Heart left ventricle (tissue), 16 donors: Measurements from ENCODE around the gene GPX4. TPM values are rescaled to one million over a fixed set of nuclear protein-coding genes. Genes with fewer than 3 reads are reported as not detected.

Experiments used
- ATAC-seq, 4 donors: fragments of 200-7000 bp; cut with Tn5 transposase; one replicate each; pipeline ENCODE4 v1.9.1; 2020 to 2022; ENCODE audit warnings: moderate library complexity in 4 of 4, mild to moderate bottlenecking in 3 of 4, moderate number of reproducible peaks in 1 of 4
- DNase-seq, 5 donors: peaks; one replicate each; pipeline ENCODE4 v3.0.0-alpha.2; 2020
- H3K27ac ChIP-seq, 12 donors: fragments of 200-600 bp; sonication (generic) in 4 of 12; one replicate each; pipeline versions ENCODE4 v1.5.0 to v1.8.0; 2016 to 2022; ENCODE audit warnings: mild to moderate bottlenecking in 2 of 12
- H3K27me3 ChIP-seq, 9 donors: fragments of 200-600 bp; sonication (generic) in 2 of 9; one replicate each; pipeline versions ENCODE4 v1.5.1 to v1.8.0; 2016 to 2022; ENCODE audit warnings: mild to moderate bottlenecking in 3 of 9
- H3K36me3 ChIP-seq, 9 donors: fragments of 200-600 bp; sonication (generic) in 2 of 9; one replicate each; pipeline versions ENCODE4 v1.5.0 to v1.8.0; 2018 to 2022; ENCODE audit warnings: mild to moderate bottlenecking in 2 of 9
- H3K4me1 ChIP-seq, 12 donors: fragments of 200-600 bp; sonication (generic) in 4 of 12; one replicate each; pipeline versions ENCODE4 v1.5.0 to v1.8.0; 2016 to 2022; ENCODE audit warnings: mild to moderate bottlenecking in 3 of 12
- H3K4me3 ChIP-seq, 12 donors: fragments of 200-600 bp; sonication (generic) in 4 of 12; one replicate each; pipeline versions ENCODE4 v1.5.0 to v1.8.0; 2017 to 2022; ENCODE audit warnings: mild to moderate bottlenecking in 9 of 12, moderate library complexity in 4 of 12
- H3K9me3 ChIP-seq, 12 donors: fragments of 200-600 bp; sonication (generic) in 4 of 12; one replicate each; pipeline versions ENCODE4 v1.5.0 to v1.8.0; 2016 to 2022; ENCODE audit warnings: mild to moderate bottlenecking in 1 of 12
- CTCF ChIP-seq, 12 donors: fragments of 200-600 bp; sonication (generic) in 4 of 12; IDR thresholded peaks; one replicate each; pipeline versions ENCODE4 v1.5.0 to v1.8.0; 2018 to 2022; ENCODE audit warnings: antibody characterized with exemption in 12 of 12, mild to moderate bottlenecking in 5 of 12
- POLR2A ChIP-seq, 2 donors: fragments of 450-650 bp; IDR thresholded peaks; one replicate each; pipeline ENCODE4 v1.6.1; 2017; ENCODE audit warnings: antibody characterized with exemption in 2 of 2, mild to moderate bottlenecking in 2 of 2, moderate library complexity in 2 of 2
- WGBS, 4 donors: extraction: QIAGEN DNeasy Blood & Tissue Kit in 2 of 4; methylation state at CpG; one replicate each; pipeline versions ENCODE4 v1.1.5 to v1.1.7; 2013 to 2018; 5-methylcytosine and 5-hydroxymethylcytosine counted together
- intact Hi-C, 10 donors: fragments of 100-400 bp; cut with DNase I; formaldehyde crosslinking; loops; one replicate each; pipeline versions ENCODE4 v1.11.1 to v1.14.2; 2022
- polyA plus RNA-seq, 2 donors: library from polyadenylated mRNA; stranded (reverse); fragments of 200-250 nt; gene quantifications; one replicate each; pipeline ENCODE4 v1.2.3, GENCODE V29; 2013
- total RNA-seq, 9 donors: library from RNA; depleted of rRNA in 2 of 9; stranded (reverse); fragments of >200 nt in 2 of 9; fragmentation: NEBNext Ultra II Directional in 3 of 9; extraction: Animal tissue kit (Norgen Biotek cat#: 25700) in 3 of 9; gene quantifications; one replicate each; pipeline versions ENCODE4 v1.1.0 to v1.2.4, GENCODE V29; 2016 to 2023
- donor health status: ischemic (EF 13 %, LVEDD 7.1; RV severe dilation, severe dysfunction).
- donor health status: healthy with polysubstance abuse.
- donor health status: DM: no; HTN: yes; CAD: no.
- donor health status: DM: no; HTN: no; CAD: no.
- donor health status: ischemic (EF 25% LVEDD 6.9; RV normal size, moderate dysfunction).
- donor health status: ischemic (EF 25% LVEDD 5.7; RV mildly dilated, moderate dysfunction).
- donor health status: healthy.
- donor health status: DM: yes; HTN: yes; CAD: no.
- donor health status: ischemic (EF 35%, LVEDD 5.7; RV mildly dilated, moderate dysfunction).
- donor health status: nonischemic (EF 11% LVEDD 7.7; RV severe dilation, severe dysfunction).
- donor health status: DM: yes; HTN: yes; CAD: no.
- donor health status: PGD.
- donor health status: ischemic (EF 29% LVEDD 5.4; RV normal size, mild dysfunction).
- donor health status: nonischemic (EF 23%, LVEDD 6.1; RV moderate dilation, normal function).

GPX4 gene
- total and polyA plus RNA-seq, 11 donors = 251 to 590 (median 326) TPM

DNA sequence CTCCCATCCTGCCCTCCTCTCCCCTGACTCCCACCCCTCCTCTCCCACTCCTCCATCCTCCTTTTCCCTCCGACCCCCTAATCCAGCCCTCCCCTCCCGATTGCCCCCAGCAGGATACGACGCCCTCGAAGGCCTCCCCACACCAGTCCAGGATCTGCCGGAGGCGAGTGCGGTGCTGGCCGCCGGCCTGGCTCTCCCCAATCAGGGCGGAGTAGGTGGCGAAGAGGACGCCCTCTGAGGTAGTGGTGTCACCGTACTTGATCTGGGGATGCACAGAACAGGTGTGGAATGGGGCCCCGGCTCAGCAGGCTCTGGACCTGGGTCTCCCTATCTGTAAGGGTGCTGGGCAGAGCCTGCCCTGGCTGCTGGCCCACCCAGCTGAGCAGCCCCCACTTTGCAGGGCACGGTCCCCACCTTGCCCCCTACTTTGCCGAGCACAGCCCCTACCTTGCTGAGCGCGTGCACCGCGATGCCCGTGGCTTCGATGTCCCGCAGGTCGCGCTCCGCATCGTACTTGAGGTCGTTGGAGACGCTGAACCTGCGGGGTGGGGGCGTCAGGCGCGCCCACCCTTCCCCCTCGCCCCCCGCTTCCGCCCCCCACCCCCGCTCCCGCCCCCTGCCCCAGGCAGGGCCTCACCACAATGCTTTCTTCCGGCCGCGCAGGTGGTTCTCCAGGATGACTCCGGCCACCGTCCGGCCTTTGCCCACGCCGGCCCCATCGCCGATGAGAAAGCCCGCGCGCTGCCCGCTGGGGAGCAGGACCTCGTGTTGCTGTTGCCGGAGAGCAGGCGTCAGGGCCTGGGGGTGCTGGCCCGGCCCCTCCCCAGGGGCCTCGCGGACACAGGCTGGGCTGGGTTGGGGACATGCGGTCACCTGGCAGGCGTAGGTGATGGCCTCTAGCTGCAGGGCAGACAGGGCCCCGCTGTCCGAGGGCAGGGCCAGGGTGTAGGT is 18.5 kb downstream of the GPX4 start:
- no peaks in the 10 kb centered on the region for H3K9me3 ChIP-seq
- H3K27me3 ChIP-seq = no peaks in the 10 kb centered on the region
- peaks cover 8 to 100% (median 95%) of the 10 kb centered on the region in 9 donors for H3K36me3 ChIP-seq
- intact Hi-C loops = no loop called here
- H3K27ac ChIP-seq = no peak overlapping the region
- H3K4me1 ChIP-seq = peaks cover 0 to 19% (median 0%) of the 10 kb centered on the region in 12 donors
- no peak for DNase-seq
- H3K4me3 ChIP-seq = no peak overlapping the region
- peak in 1 of 4 donors; percentile 3 for ATAC-seq
- no peak for TF ChIP-seq POLR2A (IDR thresholded peaks at IDR 0.05)
- TF ChIP-seq CTCF (IDR thresholded peaks at IDR 0.05) = no peak
- 95 to 96% (median 96%) methylated on average over 42 to 63 of the region's 63 CpGs for WGBS, 4 donors

GRCh38 chr19:1122972-1123363 is 19.2 kb downstream of the GPX4 start:
- peaks cover 0 to 23% (median 0%) of the 10 kb centered on the region in 12 donors for H3K4me1 ChIP-seq
- peak in 3 of 5 donors; percentile 52 to 82 (median 67) for DNase-seq
- no peaks in the 10 kb centered on the region for H3K27me3 ChIP-seq
- WGBS, 4 donors = 67 to 78% (median 70%) methylated on average over 13 to 21 of the region's 21 CpGs
- peak in 3 of 4 donors; percentile 46 to 79 (median 66) for ATAC-seq
- no peaks in the 10 kb centered on the region for H3K9me3 ChIP-seq
- no peak overlapping the region for H3K4me3 ChIP-seq
- H3K36me3 ChIP-seq = peaks cover 8 to 100% (median 94%) of the 10 kb centered on the region in 9 donors
- no peak overlapping the region for H3K27ac ChIP-seq
- intact Hi-C loops = no loop called here
- no peak for TF ChIP-seq CTCF (IDR thresholded peaks at IDR 0.05)
- no peak for TF ChIP-seq POLR2A (IDR thresholded peaks at IDR 0.05)

- Histone ChIP-seq H3K36me3 (peaks cover 8 to 100% (median 90%) of the 10 kb centered on the region in 9 donors), H3K9me3 (no peaks in the 10 kb centered on the region), H3K27ac (no peak overlapping the region), H3K4me1 (peaks cover 0 to 25% (median 0%) of the 10 kb centered on the region in 12 donors), H3K27me3 (no peaks in the 10 kb centered on the region), H3K4me3 (no peak overlapping the region)
- TF ChIP-seq POLR2A (IDR thresholded peaks at IDR 0.05) = no peak
- TF ChIP-seq CTCF (IDR thresholded peaks at IDR 0.05) = no peak
- intact Hi-C loops = no loop called here
- WGBS, 4 donors = 96 to 98% (median 98%) methylated on average over 11 to 20 of the region's 20 CpGs
- ATAC-seq (no peak), DNase-seq (no peak)
Measured at GRCh38 chr19:1123381-1123780, 19.6 kb downstream of the GPX4 start.

GRCh38 chr19:1123885-1124677 is 20.3 kb downstream of the GPX4 start:
- H3K4me1 ChIP-seq = peaks cover 0 to 30% (median 0%) of the 10 kb centered on the region in 12 donors
- ATAC-seq (no peak), DNase-seq (no peak)
- TF ChIP-seq POLR2A (IDR thresholded peaks at IDR 0.05) (no peak), CTCF (IDR thresholded peaks at IDR 0.05) (no peak)
- H3K4me3 ChIP-seq = no peak overlapping the region
- no peaks in the 10 kb centered on the region for H3K9me3 ChIP-seq
- intact Hi-C loops = no loop called here
- peaks cover 8 to 100% (median 83%) of the 10 kb centered on the region in 9 donors for H3K36me3 ChIP-seq
- no peak overlapping the region for H3K27ac ChIP-seq
- H3K27me3 ChIP-seq = no peaks in the 10 kb centered on the region
- 89 to 97% (median 90%) methylated on average over 13 to 23 of the region's 23 CpGs for WGBS, 4 donors
